NCI-H187 treated with DMSO at 0.1 percent for 48 hours (cell line): ENCODE measurements around the gene TAPBP.
"Not testable (repeated sequence)": the region's sequence is repeated elsewhere in the genome, so short reads cannot be mapped to it uniquely, and the experiment has no call there.

ENCODE experiments used
- DNase-seq: peaks from one replicate; lab custom pipeline; 2025; lab: John Stamatoyannopoulos, UW

TAPBP gene

DNA sequence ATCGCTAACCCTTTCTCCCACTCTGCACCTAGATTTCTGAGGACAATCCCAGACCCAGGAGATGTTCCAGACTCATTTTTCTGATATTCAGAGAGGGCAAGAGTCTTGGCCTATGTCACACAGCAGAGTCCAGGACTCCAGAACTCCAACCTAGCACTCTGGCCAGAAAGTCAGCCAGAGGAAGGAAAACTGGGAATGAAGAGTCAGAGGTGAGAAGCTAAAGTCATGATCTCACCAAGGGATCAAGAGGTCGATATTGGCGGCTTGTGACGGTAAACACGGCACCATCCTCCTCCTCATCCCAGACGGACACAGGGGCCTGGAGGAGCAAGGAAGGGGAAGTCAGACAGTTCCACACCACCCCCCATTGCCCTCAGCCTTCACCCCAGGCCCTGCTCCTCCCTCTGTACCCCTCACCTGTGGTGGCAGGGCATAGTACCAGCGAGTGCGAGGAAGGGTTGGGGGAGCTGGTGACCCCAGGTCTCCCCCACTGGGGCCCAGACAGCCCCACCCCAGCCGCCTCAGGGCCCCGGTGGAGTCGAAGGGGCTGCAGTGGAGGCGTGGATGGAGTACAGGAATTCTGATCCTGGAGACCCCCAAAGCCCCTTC lies 17.0 kb downstream of the TAPBP start:
- DNase-seq, result no peak

DNA sequence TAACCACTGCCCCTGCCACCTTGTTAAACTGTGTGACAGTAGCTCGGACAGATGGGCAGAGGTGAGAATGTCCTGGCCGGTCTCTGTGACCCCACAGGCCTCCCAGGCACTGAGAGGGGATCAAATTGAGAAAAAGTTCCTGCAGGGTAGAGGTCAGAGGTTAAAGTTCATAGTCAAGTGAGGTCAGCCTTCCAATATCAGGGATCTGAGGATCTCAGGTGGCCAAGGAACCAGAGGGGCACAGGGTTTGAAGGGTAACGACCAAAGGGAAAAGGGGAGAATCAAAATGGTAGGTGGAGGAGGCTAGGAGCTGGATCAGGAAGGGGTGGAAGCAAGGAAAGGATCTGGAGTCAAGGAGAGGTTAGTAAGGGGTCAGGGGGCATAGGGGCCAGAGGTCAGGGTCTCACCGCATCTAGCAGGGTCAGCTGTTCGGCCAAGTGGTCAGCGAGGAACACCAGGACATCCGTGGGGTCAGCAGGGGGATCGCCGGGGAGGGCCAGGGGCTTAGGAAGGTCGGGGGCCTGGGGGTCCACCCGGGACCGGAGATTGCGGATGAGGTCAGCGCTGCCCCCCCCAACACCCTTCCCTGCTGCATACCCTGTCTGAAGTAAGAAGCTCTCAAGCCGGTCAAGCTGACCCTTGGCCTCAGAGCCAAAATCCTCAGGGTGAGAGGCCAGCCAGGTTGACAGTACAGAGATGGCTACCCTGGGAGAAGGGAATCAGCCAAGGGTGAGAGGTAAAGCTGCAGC lies 18.1 kb downstream of the TAPBP start:
- DNase-seq, result no peak

DNA sequence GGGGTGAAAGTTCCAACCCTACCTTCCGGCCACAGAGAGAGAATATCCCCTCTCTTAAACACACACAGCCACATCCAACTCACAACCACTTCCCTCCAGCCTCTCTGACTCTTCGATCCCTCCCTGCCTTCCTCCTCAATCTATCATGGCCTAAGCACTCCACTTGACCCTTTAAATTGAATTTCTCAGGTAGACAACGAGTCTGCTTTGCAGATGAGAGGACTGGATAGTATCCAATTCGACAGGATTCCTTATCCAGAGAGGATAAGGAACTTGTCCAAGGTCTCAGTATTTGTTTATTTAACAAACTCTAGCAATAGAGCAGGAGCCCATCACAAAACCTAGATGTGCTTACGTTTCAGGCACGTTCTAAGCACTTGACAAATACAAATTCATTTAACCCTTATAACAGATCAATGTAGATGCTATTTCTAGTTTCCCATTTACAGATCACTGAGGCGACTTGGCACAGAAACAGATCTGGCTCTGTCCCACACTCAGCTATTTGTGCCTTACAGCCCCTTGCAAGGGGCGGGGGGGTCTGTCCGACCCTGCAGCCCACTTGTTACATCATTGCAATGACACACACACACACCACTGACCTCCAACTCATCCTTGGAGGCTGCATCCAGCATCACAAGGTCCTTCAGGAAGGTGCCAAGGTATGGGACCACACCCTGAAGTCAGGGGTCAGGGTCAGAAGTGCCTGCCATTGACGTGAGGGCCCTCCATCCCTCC lies 19.6 kb downstream of the TAPBP start:
- no peak for DNase-seq

DNA sequence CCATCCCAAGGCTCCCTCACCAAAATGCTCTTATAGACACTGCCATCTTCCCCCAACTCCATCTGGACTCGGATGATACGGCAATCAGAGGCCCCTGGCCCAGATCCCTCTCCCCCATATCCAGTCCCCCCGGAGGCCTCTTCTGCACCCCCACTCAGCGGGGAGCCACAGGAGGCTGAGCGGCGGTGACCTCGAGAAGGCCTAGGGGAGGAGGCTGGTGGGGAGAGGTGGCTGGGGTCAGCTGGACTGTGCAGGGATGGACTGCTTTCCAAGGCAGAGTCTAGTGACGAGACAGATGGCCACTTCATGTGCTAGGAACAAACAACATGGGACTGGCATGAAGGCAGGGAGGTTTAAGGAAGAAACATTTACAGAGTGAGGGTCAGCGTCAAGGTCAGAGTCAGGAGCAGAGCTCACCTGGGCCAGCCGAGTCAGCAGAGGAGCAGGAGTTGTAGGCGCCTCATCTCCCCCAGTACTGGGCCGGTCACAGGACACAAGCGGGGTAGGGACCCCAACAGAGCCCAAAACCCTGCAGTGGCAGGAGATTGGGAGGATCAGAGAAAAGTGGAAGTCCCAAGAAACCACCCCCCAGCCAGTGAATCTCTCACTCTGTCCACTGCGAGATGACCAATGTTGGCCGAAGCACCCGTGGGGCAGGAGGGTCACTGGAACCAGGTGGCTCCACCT lies 20.7 kb downstream of the TAPBP start:
- no peak for DNase-seq

DNA sequence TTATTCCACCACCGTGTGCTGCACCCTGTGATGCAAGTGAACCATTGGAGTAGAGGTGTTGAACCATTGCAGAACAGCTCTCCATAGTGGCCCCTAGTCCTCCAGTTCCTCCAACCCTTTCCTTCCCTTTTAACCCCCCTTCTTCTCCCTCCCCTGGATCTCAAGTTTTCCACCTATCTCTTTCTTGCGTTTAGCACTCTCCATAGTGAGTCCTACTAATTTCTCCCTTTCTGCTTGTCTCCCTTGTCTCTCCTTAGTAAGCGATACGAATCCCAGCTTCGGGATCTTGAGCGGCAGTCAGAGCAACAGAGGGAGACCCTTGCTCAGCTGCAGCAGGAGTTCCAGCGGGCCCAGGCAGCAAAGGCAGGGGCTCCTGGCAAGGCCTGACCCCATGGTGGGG lies 23.4 kb downstream of the TAPBP start:
- no peak for DNase-seq

DNA sequence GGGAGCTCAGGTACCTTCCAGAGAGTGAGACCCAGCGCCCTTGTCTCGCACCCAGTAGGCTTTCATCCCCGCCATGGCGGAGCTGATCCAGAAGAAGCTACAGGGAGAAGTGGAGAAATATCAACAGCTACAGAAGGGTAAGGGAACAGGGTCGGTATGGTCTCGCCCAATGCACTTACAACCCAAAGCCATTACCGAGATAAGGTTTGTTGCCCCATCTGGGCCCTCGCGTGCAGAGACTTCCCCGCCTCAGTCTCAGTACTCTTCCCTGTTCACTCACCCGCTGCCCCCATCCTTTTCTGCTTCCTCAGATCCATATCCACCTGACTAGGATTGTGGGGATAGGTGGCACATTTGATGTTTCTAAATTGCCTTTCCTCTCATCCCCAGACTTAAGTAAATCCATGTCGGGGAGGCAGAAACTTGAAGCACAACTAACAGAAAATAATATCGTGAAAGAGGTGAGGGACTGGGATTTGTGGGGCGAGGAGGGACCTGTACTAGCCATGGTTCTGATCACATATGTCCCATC lies 24.0 kb downstream of the TAPBP start:
- no peak for DNase-seq

DNA sequence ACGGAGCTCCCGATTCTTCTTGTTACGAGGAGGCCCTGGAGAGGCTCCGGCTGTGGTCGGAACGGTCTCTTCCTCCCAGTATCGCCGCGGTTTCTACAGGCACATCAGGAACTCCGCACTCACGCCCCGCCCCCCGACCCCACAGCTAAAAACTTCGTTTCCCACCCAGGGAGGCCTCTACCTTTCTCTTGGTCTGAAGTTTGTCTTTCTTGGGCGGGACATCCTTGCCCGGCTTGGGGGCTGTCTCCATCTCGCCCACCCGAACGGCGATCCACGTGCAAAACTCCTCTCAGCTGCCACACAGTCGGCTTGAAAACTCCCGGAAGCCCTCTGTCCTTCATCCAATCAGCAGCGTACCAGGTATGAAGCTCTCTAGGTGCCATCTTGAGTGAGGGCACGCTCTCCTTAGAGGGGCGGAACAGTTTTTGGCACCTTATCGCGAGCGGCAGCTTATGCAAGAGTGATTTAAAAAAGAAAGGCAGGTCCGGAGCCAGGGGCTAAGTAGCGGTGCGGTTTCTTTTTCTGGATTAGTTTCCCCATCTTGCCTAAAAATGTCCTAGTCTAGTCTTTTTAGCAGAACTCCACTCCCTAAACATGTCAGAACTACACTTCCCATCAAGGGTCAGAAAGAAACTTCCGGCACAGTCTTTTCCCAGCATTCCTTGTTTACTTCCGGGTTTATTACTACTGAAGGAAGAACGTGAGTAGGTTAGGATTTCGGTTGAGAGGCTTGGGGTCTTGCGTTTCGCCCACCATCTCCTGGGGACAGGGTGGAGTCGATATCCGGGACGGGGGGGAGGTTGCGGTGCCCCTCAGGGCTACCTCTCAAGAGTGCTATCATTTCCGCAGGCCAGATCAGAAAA lies 24.7 kb downstream of the TAPBP start, which contains the start of the genes PFDN6 and WDR46:
TSS of gene PFDN6 (plus strand) at position 681 of the 863 bp plus-strand sequence. CDS start 256 bp downstream, outside the sequence.
TSS of gene WDR46 (minus strand) at position 319 of the 863 bp plus-strand sequence. CDS start at position 250, 69 bp downstream.
- peak; percentile 88 for DNase-seq

DNA sequence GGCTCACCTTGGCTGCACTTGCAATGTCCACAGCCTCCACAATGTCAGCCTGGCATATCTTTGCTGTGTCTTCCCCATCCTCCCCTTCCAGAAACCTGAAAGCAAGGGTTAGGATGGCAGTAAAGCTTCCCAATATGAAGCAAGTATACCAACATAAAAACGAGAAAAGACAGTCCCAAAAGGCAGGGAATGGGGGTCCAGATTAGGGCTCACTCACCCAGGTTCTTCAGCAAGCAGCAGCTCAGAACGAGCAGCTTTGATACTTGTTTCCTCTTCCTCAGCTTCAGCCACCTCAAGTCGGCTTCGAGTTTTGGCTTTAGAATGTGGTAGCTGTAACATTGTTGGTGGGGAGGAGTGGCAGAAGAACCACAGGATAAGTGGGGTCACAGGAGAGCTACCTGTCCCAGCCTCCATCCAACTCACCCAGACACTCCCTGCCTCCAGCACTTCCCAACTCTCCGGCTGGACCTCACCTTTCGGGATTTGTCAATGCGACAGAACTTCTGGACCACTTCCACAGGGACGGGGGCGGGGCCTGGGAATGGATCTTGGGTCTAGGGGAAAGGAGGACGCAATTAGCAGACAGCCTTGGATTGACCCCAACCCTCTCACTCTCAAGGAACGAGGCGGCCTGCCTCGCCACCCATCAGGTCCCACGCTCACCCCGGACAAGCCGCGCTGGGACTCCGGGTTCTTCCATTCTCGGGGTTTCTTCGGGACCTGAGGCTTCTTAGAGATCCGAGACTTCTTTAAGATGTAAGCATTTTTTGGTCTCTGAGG lies 25.5 kb downstream of the TAPBP start:
- DNase-seq, result no peak

DNA sequence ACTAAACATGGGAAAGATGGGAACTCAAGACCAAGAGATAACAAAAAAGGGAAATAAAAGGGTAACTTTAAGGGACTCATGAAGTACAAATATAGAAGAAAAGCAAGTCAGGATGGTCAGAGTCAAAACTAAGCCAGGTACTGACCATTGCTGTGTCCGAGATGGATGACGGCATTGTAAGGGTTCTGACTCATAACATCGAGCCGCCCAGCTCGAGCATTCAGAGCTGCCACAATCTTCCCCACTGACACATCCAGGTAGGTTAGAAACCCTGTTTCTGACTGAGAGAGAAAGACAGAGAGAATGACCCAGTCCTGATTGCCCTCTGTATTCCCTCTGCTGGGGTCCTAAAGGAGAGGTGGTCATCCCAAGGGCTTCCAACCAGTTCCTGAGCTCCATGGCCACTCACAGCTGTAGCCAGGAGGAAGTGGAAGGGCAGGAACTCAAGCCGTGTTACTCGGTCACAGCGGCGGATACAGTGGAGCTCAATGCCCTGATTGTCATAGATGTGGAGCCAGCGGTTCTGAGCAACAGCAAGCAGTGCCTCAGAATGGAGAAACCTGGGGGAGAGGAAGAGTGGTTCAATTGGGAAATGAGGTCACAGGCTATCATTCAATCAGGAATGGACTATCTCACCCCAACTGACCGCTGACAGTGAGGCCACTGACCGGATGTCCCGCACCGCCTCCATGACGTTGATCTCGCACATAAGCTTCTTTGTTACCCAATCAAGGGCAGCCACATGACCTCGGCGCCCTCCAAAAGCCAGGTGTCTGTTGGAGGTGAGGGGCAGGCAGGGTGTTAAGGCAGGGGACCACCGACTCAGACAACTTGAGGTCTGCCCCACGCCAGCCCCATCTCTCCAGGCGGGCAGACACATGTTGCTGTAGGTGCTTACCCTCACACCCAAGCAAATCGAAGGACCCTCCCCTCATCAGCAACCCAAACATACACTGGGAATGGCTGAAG lies 26.6 kb downstream of the TAPBP start:
- DNase-seq, result no peak

DNA sequence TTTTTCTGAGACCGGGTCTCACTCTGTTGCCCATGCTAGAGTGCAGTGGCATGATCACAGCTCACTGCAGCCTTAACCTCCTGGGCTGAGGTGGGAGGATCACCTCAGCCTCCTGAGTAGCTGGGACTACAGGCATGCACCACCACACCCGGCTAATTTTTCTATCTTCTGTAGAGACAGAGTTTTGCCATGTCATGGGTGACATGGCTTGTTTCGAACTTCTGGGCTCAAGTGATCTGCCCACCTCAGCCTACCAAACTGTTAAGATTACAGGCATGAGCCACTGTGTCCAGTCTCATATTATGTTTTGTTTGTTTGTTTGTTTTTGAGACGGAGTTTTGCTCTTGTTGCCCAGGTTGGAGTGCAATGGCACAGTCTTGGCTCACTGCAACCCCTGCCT lies 28.7 kb downstream of the TAPBP start:
- DNase-seq, result not testable (repeated sequence)

DNA sequence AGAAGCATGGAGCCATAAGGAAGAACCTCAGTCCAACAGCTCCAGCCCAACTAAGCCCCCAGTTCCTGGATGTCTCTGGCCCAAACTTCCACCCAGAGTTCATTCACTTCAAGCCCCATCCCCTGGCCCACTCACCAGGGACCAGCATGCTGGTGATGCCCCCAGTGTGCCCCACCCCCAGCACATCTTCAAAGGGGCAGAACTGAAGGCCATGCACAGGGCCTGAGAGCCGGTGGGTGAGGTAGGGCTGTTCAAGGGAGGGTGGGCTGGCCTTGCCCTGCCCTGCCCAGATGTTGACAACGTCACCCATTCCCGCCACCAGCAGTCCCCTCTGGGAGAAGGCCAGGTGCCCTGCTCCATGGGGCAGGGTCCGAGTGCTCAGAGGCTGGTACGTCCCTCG lies 33.3 kb downstream of the TAPBP start:
- no peak for DNase-seq

DNA sequence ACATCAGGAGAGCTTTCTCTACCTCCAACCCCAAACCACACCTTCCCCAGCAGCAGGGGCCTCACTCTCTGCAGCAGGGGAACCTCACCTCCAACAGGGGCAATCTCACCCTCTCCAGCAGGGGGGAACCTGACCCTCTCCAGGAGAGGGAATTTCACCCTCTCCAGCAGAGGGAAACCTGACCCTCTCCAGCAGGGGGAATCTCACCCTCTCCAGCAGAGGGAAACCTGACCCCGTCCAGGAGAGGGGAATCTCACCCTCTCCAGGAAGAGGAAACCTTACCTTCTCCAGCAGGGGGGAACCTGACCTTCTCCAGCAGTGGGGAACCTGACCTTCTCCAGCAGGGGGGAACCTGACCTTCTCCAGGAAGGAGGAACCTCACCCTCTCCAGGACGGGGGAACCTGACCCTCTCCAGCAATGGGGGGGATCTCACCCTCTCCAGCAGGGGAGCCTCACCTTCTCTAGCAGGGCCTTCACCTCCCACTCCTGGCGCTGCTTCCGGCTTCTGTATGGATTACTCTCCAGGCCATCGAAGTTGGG lies 33.8 kb downstream of the TAPBP start:
- DNase-seq, result no peak

DNA sequence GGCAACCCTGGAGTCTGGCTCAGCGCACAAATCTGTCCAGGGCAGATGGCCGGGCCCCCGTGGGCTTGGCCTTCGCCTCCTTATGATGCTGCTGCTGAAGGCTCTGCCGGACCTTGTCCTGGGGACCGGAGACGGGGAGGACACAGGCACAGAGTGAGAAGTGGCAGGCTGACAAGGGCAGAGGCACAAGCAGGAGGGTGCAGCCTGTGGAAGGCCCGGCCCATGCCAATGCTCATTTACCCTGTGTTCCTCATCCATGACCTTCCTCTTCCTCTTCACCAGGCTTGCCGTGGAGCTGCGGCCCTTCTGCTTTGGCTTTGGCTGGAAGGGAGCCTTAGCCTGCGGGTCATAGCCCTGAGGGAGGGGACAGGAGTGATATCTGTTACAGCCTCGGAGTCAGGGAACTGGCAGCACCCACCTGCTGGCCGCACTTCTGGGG lies 34.6 kb downstream of the TAPBP start:
- no peak for DNase-seq

DNA sequence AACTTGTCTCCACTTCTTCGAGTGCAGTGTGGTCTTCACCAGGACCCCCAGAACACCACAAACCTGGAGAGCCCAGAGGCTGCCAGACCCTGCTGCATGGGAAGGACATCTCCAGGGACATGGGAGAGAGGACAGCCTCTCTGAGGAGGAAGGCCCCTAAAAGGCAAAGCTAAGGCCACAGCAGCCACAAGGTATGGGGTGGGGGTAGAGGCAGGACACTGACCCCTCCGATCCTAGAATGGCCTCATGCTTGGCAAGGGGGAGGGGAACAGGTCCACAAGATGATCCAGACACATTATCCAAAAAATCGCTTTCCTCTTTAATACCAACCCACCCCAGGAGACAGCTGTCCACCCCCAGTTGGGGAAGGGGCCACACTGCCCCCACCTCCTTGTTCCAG lies 35.1 kb downstream of the TAPBP start:
- no peak for DNase-seq

DNA sequence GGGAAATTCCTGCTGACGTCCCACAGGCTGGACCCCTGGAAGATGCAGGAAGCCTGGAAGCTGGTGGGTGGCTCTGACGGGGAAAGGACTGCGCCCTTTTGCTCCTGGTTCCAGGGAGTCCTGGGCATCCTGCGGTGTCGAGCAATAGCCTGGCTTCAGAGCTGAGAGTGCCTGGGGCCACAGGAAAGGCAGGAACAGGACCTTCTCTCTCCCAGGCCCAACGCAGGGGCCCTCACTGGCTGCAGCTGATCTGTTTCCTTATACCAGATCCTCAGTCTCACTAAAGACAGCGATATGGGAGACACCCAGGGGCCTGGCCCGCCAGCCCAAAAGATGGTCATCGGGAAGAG lies 35.5 kb downstream of the TAPBP start:
- no peak for DNase-seq

DNA sequence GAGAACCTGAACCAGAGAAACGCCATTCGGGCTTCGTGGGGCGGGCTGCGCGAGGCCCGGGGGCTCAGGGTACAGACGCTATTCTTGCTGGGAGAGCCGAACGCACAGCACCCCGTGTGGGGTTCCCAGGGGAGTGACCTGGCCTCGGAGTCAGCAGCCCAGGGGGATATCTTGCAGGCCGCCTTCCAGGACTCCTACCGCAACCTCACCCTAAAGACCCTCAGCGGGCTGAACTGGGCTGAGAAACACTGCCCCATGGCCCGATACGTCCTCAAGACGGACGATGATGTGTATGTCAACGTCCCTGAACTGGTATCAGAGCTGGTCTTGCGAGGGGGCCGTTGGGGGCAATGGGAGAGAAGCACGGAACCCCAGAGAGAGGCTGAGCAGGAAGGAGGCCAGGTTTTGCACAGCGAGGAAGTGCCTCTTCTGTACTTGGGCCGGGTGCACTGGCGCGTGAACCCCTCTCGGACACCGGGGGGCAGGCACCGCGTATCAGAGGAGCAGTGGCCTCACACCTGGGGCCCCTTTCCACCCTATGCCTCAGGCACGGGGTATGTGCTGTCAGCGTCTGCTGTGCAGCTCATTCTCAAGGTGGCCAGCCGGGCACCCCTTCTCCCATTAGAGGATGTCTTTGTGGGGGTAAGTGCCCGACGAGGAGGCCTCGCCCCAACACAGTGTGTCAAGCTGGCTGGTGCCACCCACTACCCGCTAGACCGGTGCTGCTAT lies 36.1 kb downstream of the TAPBP start:
- DNase-seq, result no peak

DNA sequence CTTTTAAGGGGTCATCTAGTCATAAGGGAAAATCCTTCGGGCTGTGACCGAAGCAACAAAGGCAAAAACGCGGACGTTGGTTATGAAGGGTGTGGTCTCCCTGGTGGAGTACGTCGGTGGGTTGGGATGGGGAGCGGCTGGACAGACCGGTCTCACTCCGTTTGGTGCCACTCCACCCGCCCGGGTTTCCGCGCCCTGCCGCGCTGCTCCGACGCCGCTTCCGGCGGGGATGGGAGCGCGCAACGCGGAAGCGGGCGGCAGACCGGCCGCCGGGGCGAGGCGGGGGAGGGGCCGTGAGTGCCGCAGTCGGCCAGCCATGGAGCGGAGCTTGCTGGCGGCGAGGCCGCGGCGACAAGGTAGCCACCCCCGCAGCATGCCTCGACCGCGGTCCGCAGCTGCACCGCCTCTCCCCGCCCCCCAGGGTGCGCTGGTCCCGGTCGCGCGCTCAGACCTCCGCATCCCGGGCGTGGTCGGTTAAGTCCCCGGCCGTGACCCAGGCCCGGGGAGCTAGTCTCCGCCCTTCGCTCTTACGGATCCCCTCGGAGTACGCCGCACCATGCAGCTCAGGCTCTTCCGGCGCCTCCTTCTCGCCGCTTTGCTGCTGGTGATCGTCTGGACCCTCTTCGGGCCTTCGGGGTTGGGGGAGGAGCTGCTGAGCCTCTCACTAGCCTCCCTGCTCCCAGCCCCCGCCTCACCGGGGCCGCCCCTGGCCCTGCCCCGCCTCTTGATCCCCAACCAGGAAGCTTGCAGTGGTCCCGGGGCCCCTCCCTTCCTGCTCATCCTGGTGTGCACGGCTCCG lies 36.8 kb downstream of the TAPBP start, which contains the start of gene B3GALT4:
TSS of gene B3GALT4 (plus strand) at position 260 of the 799 bp plus-strand sequence. CDS start at position 557, 297 bp downstream.
- no peak for DNase-seq
